Activated T-cell treated with anti-CD3 and anti-CD28 coated beads, Interleukin-2, amount 50 U/mL, for 1 hour (primary cell): ENCODE results near the gene IFT122.

Experiments used
- DNase-seq: peaks from one replicate; pipeline ENCODE4 v3.0.0-alpha.2; 2020

The IFT122 gene

DNA sequence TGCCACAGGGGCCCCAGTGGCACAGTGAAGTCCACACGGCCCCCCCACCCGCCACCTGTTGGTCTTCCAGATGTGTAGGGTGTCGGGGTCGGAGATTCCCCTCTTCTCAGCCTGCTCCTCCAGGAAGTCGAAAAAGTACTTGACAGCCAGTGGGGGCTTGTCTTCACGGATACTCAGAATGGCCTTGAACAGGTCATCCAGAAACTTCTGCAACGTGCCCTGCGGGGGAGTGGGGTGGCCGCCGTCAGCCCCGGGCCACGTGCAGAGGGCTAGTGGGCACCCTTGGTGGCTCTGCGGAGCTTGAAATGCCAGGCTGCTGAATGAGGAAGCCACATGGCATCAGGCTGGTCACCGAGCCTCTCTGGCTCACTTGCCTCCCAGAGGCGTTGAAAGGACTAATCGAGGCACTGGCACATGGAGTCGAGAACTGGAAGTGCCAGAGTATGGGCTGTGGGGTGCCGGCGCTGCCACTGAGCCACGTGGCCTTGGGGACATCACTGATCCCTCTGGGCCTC is 119.6 kb downstream of the IFT122 start:
- no peak for DNase-seq

DNA sequence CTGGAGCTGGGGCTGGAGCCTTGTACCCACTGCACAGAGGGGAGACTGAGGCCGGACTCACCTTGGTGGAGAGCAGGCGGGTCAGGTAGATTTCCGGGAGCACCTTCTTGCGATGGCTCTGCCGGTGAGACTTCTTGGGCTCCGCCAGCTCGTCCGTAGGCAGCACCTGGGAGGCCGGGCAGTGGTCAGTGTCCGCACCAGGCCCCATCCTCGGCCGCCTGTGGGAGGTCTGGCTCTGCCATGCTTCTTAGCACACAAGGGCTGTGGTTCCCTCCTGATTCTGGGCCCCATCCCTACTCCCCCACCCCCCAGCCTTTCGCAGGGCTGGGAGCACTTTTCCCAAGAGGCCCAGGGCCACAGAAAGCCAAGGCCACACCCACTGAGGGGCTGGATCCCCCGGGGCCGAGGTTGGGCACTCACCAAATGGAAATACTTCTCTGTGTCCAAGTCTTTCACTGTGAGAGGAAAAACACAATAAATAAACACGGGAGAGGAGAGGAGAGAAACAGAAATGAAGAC is 120.3 kb downstream of the IFT122 start:
- DNase-seq, result no peak

GRCh38 chr3:129560911-129561594 is 121.0 kb downstream of the IFT122 start:
- no peak for DNase-seq

- no peak for DNase-seq
These were observed 121.7 kb downstream of the IFT122 start for GRCh38 chr3:129561619-129562248.

DNA sequence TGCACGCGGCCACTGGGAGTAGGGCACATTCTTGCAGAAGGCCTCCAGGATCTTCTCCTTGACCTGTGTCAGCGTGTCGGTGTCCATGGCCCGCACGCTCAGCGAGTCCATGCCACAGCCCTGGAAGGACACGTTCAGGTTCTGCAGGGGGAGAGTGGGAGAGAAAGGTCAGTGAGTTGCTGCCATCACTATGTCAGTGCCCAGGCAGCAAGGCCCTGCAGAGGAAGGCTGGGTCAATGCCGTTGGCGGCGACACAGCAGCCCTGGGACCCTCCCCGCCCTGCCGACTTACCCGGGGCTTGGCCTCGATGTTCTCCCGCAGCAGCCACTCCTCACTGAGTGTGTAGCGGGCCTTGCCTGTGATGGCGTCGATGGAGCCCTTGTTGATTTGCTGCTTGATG is 122.8 kb downstream of the IFT122 start:
- DNase-seq, result no peak

DNA sequence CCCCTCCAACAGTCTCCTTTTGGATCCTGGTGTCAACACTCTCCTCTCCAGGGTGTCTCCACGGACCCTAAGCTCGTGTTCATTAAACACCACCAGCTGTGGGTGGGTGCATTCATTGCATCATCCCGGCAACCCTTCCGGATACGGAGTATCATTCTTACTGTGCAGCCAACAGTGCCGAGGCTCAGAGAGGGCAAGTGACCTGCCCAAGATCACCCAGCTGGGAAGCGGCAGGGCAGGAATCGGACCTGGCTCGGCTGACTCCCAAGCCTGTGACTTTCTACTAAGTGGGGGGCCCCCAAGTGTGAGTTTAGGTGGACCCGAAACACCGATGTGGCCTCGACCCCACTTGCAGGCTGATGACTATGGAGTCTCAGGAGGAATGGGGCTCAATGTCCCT is 123.3 kb downstream of the IFT122 start:
- DNase-seq, result no peak

GRCh38 chr3:129563850-129564535 is 124.0 kb downstream of the IFT122 start:
- no peak for DNase-seq

- no peak for DNase-seq
These were observed 125.1 kb downstream of the IFT122 start for GRCh38 chr3:129564981-129565644.

GRCh38 chr3:129565902-129566301 is 125.9 kb downstream of the IFT122 start:
- no peak for DNase-seq

GRCh38 chr3:129567176-129567705 is 127.2 kb downstream of the IFT122 start:
- no peak for DNase-seq

GRCh38 chr3:129567939-129568338 is 127.9 kb downstream of the IFT122 start:
- no peak for DNase-seq

GRCh38 chr3:129569856-129570255 is 129.8 kb downstream of the IFT122 start:
- DNase-seq, result no peak
